ENCODE data around the gene FBN2. TPM values are rescaled to one million over a fixed set of nuclear protein-coding genes. Genes with fewer than 3 reads are reported as not detected.
"Not testable (repeated sequence)": the region's sequence is repeated elsewhere in the genome, so short reads cannot be mapped to it uniquely, and the experiment has no call there.

FBN2 gene
- total RNA-seq, 2 donors from 2014 or later, result 1.6 to 6.9 TPM

DNA sequence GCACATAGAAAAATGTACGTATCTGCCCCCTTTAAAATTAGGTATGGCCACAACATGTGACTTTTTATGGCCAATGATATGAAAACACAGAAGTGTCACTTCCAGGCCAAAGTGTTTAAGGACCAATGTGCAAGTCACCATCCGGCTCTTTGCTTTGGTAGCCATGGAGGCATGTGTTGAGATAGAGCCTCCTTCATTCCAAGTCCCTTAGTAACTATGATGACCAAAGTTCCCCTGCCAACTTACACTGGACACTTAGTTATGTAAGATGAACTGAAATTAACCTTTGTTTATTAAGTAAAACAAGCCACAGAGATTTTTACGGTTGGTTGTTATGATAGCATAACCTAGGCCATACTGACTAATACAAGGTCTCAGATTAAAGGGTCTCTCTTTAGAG is 51.0 kb downstream of the FBN2 start:
- ATAC-seq (no peak), DNase-seq (no peak)
- intact Hi-C loops (cut with DNase I), result no loop called here

DNA sequence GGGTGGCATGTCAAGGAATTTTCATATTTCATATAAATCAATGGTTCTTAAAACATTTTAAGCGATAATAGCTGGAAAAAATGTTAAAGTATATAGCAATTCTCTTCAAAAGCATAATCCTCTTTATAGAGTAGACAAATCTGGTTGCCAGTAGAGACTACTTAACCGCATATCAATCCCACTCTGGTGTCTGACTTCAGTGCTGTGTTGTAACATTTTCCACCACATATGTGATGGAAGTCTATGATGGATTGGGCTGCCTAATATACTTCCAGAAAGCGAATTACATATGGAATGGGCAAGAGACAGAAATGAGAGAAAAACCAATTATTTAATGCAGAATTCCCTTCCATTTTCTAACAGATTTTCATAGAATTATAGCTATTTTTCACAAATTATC is 54.3 kb downstream of the FBN2 start:
- DNase-seq, result no peak
- intact Hi-C loops (cut with DNase I), result no loop called here
- ATAC-seq, result no peak

GRCh38 chr5:128480906-128481633 is 57.0 kb downstream of the FBN2 start:
- no peak for ATAC-seq
- DNase-seq, result no peak
- intact Hi-C loops (cut with DNase I), result no loop called here

DNA sequence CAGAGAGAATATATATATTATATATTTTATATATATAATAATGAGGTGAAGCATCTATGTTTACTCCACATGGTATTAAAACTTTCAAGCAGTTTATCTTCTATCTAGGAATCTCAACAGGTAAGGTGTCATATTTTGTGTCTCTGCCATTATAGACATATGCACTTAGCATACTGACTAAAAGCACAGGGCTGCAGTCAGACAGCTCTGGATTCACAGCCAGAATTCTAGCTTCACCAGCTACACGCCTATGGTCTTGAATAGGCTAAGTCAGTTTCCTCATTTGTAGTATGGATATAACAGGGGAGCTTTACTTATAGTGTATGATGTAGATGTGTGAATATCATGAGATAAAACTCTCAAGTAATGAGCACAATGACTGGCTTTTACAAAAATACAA is 57.9 kb downstream of the FBN2 start:
- DNase-seq, result no peak
- intact Hi-C loops (cut with DNase I), result no loop called here
- no peak for ATAC-seq

DNA sequence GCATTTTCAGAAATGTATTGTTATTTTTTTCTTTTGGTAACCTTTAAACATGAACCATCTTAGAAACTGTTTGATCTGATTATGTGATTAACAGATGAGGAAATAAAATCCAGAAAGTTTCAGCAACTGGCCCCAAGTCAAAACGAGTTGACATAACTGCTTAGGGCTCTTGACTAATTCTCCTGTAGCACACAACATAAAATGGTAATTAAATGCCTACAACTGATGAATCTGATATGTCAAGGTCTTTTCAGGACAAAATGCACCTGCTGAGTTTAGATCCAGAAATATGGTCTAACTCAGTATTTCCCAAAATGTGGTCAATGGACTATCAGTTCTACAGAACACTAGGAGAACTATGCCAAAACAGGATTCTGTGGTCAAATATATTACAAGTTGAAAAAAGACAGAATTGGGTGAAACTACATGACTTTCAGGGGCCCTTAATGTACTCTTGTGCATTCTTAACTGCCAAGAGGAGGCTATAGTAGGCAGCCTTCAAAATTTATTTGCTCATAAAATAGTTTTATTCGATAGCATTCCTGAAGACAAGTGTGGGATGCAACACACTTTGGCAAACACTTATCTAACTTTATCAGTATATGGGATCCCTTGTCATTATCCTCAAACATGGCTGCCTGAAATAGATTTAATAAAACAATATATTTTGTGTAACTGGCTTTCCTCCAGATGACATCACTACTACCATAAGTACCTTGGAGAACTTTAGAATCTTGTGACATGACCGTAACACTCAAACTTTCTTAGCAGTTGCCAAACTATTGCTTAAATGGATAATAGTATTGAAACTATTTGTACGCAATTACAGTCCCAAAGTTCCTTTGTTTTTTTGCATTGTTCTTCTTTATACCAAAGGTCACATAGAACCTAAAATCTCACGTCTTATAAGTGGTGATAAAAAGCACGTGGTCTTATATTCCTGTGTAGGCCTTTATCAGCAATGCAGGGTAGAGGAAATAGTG is 59.4 kb downstream of the FBN2 start:
- ATAC-seq (no peak), DNase-seq (no peak)
- intact Hi-C loops (cut with DNase I), result no loop called here

DNA sequence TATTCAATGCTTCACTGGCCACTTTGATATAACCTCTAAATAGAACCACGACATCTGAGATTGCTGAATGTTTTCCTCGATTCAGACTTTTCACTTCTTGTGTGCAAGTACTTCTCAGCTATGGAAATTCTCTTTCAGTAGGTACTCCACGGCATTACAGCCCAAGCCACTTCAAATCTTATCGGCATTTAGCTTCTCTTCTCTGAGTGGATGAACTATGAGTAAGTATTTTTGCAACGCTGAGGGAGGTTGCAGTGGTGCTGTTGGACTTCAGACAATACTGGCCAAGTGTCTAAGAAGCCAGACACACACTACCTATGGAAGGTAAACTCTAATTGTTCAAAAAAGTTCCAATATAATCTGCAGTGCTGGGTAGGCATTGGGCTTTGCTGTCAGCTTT is 60.1 kb downstream of the FBN2 start:
- intact Hi-C loops (cut with DNase I), result no loop called here
- DNase-seq (no peak), ATAC-seq (peak; percentile 38 to 44)

- DNase-seq, result no peak
- intact Hi-C loops (cut with DNase I), result no loop called here
- ATAC-seq, result no peak
Observed at GRCh38 chr5:128475693-128476092, 62.4 kb downstream of the FBN2 start.

DNA sequence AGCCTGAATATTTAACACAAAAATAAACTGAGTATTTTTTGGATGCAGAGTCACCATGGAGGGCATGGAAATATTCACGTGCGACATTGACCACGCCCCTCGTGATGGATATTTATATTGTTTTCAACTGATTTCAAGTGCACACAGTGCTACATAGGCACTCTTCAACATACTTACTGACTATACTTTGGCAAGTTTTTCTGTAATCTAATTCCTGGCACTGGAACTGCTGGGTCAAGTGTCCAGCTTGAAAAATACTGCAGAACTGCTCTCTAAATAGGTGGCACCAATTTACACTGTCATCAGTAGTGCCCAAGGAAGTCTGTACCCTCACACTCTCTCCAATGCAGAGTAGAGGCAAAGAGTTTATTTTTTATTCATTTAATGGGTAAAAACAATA is 65.1 kb downstream of the FBN2 start:
- intact Hi-C loops (cut with DNase I), result no loop called here
- no peak for ATAC-seq
- no peak for DNase-seq

DNA sequence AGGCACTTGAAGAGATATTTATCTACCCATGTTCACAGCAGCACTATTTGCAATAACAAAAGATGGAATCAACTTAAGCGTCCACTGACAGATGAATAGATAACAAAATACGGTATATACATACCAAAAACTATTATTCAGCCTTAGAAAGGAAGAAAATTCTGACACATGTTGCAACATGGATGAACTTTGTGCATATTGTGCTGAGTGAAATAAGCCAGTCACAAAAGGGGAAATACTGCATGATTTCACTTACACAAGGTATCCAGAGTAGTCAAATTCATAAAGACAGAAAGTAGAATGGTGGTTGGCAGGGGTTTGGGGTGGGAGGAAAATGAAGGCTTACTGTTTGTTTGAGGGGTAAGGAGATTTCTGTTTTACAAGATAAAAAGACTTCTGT is 66.0 kb downstream of the FBN2 start:
- intact Hi-C loops (cut with DNase I), result no loop called here
- no peak for ATAC-seq
- DNase-seq, result no peak

DNA sequence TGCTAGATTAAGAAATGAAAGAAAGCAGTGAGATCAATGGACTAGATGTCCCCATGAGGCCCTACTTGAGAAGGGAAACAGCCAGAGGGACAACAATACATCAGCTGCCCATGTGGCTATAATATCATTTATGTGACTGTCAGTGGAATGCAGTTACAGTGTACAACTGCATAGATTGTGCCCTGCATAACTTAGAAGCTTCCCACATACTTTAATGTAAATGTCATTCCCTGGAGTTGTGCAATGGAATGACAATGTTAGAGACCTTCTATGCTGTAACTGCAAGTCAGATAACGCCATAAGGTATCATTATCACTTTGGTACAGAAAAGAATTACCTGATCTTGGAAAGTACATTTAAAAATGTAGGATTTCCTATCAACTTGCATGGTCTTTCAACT is 67.4 kb downstream of the FBN2 start:
- ATAC-seq (no peak), DNase-seq (no peak)
- intact Hi-C loops (cut with DNase I), result no loop called here

GRCh38 chr5:128469912-128470311 is 68.1 kb downstream of the FBN2 start:
- ATAC-seq (no peak), DNase-seq (no peak)
- intact Hi-C loops (cut with DNase I), result no loop called here

DNA sequence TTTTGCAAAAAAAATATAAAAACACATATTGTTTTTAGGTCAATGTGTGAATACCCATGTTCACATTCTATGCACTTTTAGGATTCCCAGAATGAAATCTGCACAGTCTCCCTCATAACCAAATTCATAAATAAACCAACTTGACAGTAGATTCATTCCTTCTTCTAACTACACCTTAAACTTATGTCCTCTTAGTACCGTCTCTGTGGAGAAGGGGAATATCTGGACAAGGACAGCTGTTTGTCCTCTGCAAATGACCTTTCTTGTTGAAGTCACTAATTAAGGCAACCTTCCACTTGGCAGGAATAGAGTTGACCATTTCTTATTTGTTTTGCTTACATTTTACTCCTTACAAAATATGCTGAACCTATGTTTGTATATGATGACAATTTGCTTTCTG is 71.1 kb downstream of the FBN2 start:
- no peak for ATAC-seq
- no peak for DNase-seq
- intact Hi-C loops (cut with DNase I), result no loop called here

DNA sequence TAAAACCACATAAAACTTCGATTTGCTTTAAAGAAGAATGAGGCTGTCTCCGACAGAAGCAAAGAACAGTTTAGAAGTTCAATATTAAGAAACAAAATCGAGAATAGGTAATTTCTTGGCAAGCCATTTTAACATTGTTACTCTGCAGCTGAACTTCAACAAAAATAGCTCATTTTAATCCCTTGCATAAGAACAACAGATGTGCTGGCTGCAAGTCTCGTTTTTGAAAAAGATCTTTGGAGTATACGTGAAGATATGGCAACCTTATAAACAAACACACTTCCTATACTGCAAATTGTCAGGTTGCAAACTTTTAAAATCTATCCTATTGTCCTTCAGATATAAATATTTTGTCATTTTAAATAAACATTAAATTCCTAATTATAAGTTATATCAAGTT is 71.5 kb downstream of the FBN2 start:
- intact Hi-C loops (cut with DNase I), result no loop called here
- ATAC-seq (no peak), DNase-seq (no peak)

- DNase-seq (no peak), ATAC-seq (no peak)
- intact Hi-C loops (cut with DNase I), result no loop called here
Observed at GRCh38 chr5:128464596-128464995, 73.4 kb downstream of the FBN2 start.

- DNase-seq (no peak), ATAC-seq (no peak)
- intact Hi-C loops (cut with DNase I), result no loop called here
Observed at GRCh38 chr5:128462330-128462729, 75.7 kb downstream of the FBN2 start.

GRCh38 chr5:128457147-128457915 is 80.7 kb downstream of the FBN2 start:
- intact Hi-C loops (cut with DNase I); ATAC-seq; DNase-seq: not testable (repeated sequence)

- DNase-seq (no peak), ATAC-seq (no peak)
- intact Hi-C loops (cut with DNase I), result no loop called here
Observed at GRCh38 chr5:128455841-128456361, 82.1 kb downstream of the FBN2 start.

DNA sequence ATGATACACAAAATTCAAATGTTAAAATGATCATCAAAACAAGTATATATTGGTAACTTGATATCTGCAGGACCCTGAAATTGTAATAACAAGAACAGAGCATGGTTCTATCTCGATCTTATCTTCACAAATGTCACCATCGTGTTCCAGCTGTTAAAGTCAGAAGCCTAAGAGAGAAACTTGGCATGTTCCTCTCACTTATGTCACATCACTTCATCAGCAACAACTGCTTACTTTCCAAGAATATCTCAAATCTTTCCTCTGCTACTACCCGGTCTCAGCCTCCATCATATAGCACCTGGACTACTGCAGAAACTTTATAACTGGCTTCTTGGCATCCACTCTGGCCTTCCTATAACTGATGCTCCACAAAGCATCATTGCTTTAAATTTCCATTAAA is 84.9 kb downstream of the FBN2 start:
- DNase-seq (no peak), ATAC-seq (peak in 1 of 2 donors; percentile 41)
- intact Hi-C loops (cut with DNase I), result no loop called here

- ATAC-seq; intact Hi-C loops (cut with DNase I); DNase-seq: not testable (repeated sequence)
Observed at GRCh38 chr5:128447224-128447623, 90.8 kb downstream of the FBN2 start.

DNA sequence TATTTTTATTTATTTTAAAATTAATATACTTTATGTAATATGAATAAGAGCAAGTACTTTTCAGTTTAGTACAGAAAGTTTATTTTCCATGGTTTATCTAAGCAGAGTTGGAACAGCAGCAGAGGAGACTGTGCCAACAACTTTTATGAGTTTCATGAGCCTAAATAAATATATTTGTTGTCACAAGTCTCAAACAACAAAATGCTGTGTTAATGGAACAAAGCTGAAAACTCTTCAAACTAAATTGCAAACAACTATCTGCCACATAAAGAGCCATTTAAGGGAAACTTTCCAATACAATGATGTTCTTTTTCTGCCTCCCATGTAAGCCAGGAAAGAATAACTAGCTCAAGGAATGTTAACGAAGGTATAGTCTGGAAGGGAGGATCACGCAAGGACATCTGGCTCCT is 96.1 kb downstream of the FBN2 start:
- intact Hi-C loops (cut with DNase I), result no loop called here
- ATAC-seq, result no peak
- DNase-seq, result no peak

Data from left cardiac atrium (tissue), 4 donors.